Testis (tissue), 3 donors: ENCODE data around the gene FBP1. TPM values are rescaled to one million over a fixed set of nuclear protein-coding genes. Genes with fewer than 3 reads are reported as not detected.
A peak's percentile ranks its signal among the peaks of the same experiment; 100 is the strongest.

Experiments
- DNase-seq: peaks from one replicate; pipeline ENCODE4 v3.0.0-alpha.2; 2019
- H3K27ac ChIP-seq, 2 donors: fragments of 200-600 bp; sonication (generic); one replicate each; pipeline ENCODE4 v1.5.1; 2019
- H3K27me3 ChIP-seq: fragments of 200-600 bp; sonication (generic); one replicate; pipeline ENCODE4 v1.5.1; 2019
- H3K36me3 ChIP-seq: fragments of 200-600 bp; sonication (generic); one replicate; pipeline ENCODE4 v1.5.1; 2017; ENCODE audit warnings: low read depth; ENCODE audit errors: missing control alignments
- H3K4me1 ChIP-seq: fragments of 200-600 bp; sonication (generic); one replicate; pipeline ENCODE4 v1.5.1; 2019
- H3K4me3 ChIP-seq, 2 donors: fragments of 200-600 bp; sonication (generic); one replicate each; pipeline ENCODE4 v1.5.1; 2017 to 2019
- H3K9me3 ChIP-seq: fragments of 200-600 bp; sonication (generic); one replicate; pipeline ENCODE4 v1.5.1; 2017
- POLR2A ChIP-seq: fragments of 450-650 bp; IDR thresholded peaks from one replicate; pipeline ENCODE4 v1.6.1; 2017; ENCODE audit warnings: antibody characterized with exemption, mild to moderate bottlenecking, moderate library complexity
- WGBS, 2 donors: methylation state at CpG; one replicate each; pipeline ENCODE4 v1.1.5; 2018; 5-methylcytosine and 5-hydroxymethylcytosine counted together
- intact Hi-C: fragments of 100-400 bp; cut with DNase I; formaldehyde crosslinking; loops from one replicate; pipeline ENCODE4 v1.15.1; 2023; ENCODE audit warnings: low total_unique reads
- polyA plus RNA-seq: library from polyadenylated mRNA; stranded (reverse); fragments of 350-450 nt; fragmentation: Illumina TruSeq; extraction: RNeasy Lipid Tissue Mini Kit (QIAGEN cat#74804); gene quantifications from one replicate; pipeline ENCODE4 v1.2.3, GENCODE V29; 2014; ENCODE audit warnings: low read depth, low replicate concordance; ENCODE audit not compliant: insufficient read depth
- total RNA-seq, 2 donors: library from RNA; depleted of rRNA; stranded (reverse); fragments of >200 nt; gene quantifications; one replicate each; pipeline ENCODE4 v1.2.3, GENCODE V29; 2016
- TF ChIP-seq, protein P1 (sequence below), 3 experiments: fragments of 450-650 bp in 2 of 3; fragments of 200-600 bp in 1 of 3; sonication (generic) in 1 of 3; IDR thresholded peaks; one replicate each; pipeline ENCODE4 v1.5.1; 2016 to 2019; ENCODE audit warnings: antibody characterized with exemption in 3 of 3, mild to moderate bottlenecking in 2 of 3, moderate library complexity in 1 of 3

Gene FBP1
- total and polyA plus RNA-seq, 3 donors from 2014 or later = 3.8 to 16.2 (median 4.1) TPM

DNA sequence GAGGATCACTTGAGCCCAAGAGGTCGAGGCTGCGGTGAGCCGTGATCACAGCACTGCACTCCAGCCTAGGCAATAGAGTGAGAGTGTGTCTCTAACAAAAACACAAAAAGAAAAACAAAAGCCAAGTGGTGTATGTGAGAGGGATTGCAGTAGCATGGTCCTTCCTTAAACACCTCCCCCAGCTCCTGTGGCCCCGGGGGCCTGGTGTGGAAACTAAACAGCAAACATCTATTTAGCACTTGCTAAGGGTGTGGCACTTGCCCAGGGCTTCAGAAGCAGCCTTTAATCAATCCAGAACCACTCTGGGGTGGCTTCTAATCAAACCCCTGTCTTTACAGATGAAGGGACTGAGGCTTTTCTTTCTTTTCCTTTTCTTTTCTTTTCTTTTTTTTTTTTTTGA is 4.4 kb upstream of the FBP1 start:
- H3K36me3 ChIP-seq = no peaks in the 10 kb centered on the region
- intact Hi-C loops = no loop called here
- H3K4me1 ChIP-seq = peaks cover 8% of the 10 kb centered on the region
- H3K4me3 ChIP-seq = no peak overlapping the region
- no peaks in the 10 kb centered on the region for H3K9me3 ChIP-seq
- no peak for DNase-seq
- no peaks in the 10 kb centered on the region for H3K27me3 ChIP-seq
- no peak overlapping the region for H3K27ac ChIP-seq
- WGBS, 2 donors = 82 to 87% methylated on average over 4 of the region's 4 CpGs
- TF ChIP-seq, protein P1, sequence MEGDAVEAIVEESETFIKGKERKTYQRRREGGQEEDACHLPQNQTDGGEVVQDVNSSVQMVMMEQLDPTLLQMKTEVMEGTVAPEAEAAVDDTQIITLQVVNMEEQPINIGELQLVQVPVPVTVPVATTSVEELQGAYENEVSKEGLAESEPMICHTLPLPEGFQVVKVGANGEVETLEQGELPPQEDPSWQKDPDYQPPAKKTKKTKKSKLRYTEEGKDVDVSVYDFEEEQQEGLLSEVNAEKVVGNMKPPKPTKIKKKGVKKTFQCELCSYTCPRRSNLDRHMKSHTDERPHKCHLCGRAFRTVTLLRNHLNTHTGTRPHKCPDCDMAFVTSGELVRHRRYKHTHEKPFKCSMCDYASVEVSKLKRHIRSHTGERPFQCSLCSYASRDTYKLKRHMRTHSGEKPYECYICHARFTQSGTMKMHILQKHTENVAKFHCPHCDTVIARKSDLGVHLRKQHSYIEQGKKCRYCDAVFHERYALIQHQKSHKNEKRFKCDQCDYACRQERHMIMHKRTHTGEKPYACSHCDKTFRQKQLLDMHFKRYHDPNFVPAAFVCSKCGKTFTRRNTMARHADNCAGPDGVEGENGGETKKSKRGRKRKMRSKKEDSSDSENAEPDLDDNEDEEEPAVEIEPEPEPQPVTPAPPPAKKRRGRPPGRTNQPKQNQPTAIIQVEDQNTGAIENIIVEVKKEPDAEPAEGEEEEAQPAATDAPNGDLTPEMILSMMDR (IDR thresholded peaks at IDR 0.05) = no peak
- no peak for TF ChIP-seq POLR2A

DNA sequence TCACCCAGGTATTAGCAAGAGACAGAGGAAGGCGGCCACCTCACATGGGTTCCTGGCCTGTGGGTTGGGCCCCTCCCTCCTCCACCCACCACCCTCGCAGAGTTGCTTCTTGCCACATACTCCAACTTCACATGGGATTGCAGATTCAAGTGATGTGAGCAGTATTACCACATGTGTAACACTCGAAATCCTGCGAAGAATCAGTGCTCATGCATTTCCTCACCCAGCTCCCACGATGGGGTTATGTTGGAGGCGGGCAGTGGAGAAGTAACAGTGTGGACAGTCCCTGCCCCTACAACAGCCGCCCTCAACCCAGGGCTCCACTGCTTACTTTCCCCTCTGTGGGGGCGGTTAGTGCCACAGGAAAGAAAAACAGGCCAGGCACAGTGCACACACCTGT is 3.9 kb upstream of the FBP1 start:
- Histone ChIP-seq H3K4me1 (peaks cover 10% of the 10 kb centered on the region), H3K27me3 (no peaks in the 10 kb centered on the region), H3K36me3 (no peaks in the 10 kb centered on the region), H3K9me3 (no peaks in the 10 kb centered on the region), H3K4me3 (no peak overlapping the region), H3K27ac (no peak overlapping the region)
- no peak for TF ChIP-seq POLR2A
- TF ChIP-seq, protein P1 (IDR thresholded peaks at IDR 0.05) = no peak
- intact Hi-C loops = no loop called here
- 86 to 89% methylated on average over 8 of the region's 8 CpGs for WGBS, 2 donors
- no peak for DNase-seq

DNA sequence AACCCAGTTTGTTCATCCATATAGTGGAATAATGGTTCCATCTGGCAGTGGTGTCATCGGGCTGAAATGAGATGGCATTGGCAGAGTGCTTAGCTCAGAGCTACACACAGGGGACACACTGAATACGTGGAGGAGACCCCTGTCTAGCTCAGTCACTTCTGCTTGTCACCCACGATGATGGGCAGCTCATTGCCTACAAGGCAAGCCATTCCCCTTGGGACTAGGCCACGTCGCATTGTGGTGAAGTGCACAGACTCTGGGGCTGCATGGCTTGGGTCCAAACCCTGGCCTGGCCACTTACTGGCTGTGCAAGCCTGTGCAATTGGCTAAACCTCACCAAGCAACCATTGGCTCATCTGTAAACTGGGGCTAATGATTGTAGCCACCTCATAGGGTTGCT is 3.2 kb upstream of the FBP1 start:
- intact Hi-C loops = no loop called here
- Histone ChIP-seq H3K27ac (no peak overlapping the region), H3K4me3 (no peak overlapping the region), H3K36me3 (no peaks in the 10 kb centered on the region), H3K9me3 (no peaks in the 10 kb centered on the region), H3K4me1 (peaks cover 10% of the 10 kb centered on the region), H3K27me3 (no peaks in the 10 kb centered on the region)
- TF ChIP-seq, protein P1 (IDR thresholded peaks at IDR 0.05) = no peak
- no peak for TF ChIP-seq POLR2A
- WGBS, 2 donors = 96 to 100% methylated on average over 2 to 5 of the region's 5 CpGs
- DNase-seq = no peak

DNA sequence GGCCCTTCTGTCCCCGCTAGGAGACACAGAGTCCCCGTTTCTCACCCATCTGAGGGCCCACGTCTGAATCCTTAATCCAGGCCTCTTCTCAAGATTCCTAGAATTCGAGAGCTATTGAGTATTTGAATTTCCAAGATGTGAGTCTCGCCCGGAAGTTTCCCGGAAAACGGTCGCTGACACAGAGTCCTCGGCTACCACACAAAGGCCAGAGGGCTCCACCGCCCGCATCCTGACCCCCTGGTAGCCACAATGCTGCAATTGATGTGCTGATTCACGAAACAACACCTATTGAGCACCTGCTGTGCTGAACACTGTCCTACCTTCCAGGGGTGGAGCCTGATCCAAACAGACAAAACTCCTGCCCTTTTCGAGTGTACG is 670 bp upstream of the FBP1 start:
- Histone ChIP-seq H3K27me3 (no peaks in the 10 kb centered on the region), H3K36me3 (no peaks in the 10 kb centered on the region), H3K4me3 (peak overlapping the region; percentile 58 to 63), H3K27ac (no peak overlapping the region), H3K9me3 (no peaks in the 10 kb centered on the region), H3K4me1 (peaks cover 10% of the 10 kb centered on the region)
- TF ChIP-seq, protein P1 (IDR thresholded peaks at IDR 0.05) = no peak
- no peak for TF ChIP-seq POLR2A
- no peak for DNase-seq
- intact Hi-C loops = no loop called here
- 53 to 60% methylated on average over 15 of the region's 15 CpGs for WGBS, 2 donors

DNA sequence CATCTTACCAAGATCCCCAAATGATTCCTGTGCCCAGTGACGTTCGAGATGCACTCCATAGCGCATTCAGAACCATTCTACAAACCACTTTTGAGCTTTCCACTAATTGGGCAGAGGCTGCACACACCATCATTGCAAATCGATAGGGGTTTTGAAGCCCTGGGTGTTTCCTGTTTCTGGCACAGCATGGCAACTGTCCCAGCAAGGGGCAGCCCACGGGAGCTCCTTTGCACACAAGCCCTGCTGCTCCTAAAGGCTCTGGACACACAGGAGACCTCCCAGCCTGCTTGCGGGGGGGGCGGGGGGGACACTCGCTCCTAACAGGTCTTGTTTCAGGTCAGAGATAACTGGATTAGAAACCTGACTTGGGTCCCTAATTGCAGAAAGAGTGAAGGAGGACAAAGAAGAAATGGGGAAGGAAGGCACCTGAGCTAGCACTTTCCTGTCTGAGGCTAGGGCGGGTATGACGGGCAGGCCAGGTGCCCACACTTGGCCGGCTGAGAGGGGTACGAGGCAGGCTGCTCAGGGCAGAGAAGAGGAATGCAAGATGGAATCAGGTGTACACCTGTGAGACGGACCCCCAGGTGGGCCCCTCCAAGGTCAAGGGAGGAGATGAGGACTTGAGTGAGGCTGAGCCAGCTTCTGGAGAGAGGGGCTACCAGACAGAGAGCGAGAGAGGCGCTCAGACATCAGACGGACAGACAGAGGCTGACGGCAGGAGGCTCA is 820 bp downstream of the FBP1 start:
- H3K27ac ChIP-seq = no peak overlapping the region
- WGBS, 2 donors = 58 to 64% methylated on average over 12 to 16 of the region's 17 CpGs

More for the DNA sequence above, 820 bp downstream of the FBP1 start:
- Histone ChIP-seq H3K27me3 (no peaks in the 10 kb centered on the region), H3K36me3 (no peaks in the 10 kb centered on the region), H3K4me3 (peak overlapping the region; percentile 58 to 63), H3K4me1 (peaks cover 10% of the 10 kb centered on the region), H3K9me3 (no peaks in the 10 kb centered on the region)
- intact Hi-C loops = no loop called here
- TF ChIP-seq POLR2A = no peak
- TF ChIP-seq, protein P1 (IDR thresholded peaks at IDR 0.05) = no peak
- DNase-seq = no peak
